Astrocyte (in vitro differentiated cells and primary cell): ENCODE results near the gene NMT2. TPM values are rescaled to one million over a fixed set of nuclear protein-coding genes. Genes with fewer than 3 reads are reported as not detected.

ENCODE experiments used
- DNase-seq: peaks from one replicate; pipeline ENCODE4 v3.0.0-alpha.2; 2010; ENCODE audit warnings: low read depth
- FAIRE-seq: peaks from 2 replicates; lab custom pipeline; 2011; peaks lifted over from hg19 to GRCh38; lab: Jason Lieb, UNC
- H2AFZ ChIP-seq: 2 replicates; pipeline ENCODE4 v1.6.0; 2012; ENCODE audit warnings: low read depth, low read length, inconsistent platforms
- H3K27ac ChIP-seq: 2 replicates; pipeline ENCODE4 v1.5.1; 2011; ENCODE audit warnings: low read depth, low read length, inconsistent platforms
- H3K27me3 ChIP-seq: 2 replicates; pipeline ENCODE4 v1.6.0; 2011; ENCODE audit warnings: low read length, inconsistent platforms; ENCODE audit not compliant: insufficient read depth
- H3K36me3 ChIP-seq: 2 replicates; pipeline ENCODE4 v1.5.1; 2011; ENCODE audit warnings: low read length, inconsistent platforms; ENCODE audit not compliant: insufficient read depth
- H3K4me1 ChIP-seq: 2 replicates; pipeline ENCODE4 v1.5.1; 2011; ENCODE audit warnings: low read length, inconsistent platforms; ENCODE audit not compliant: insufficient read depth
- H3K4me2 ChIP-seq: 2 replicates; pipeline ENCODE4 v1.6.0; 2012; ENCODE audit warnings: low read length, inconsistent platforms
- H3K4me3 ChIP-seq: 2 replicates; pipeline ENCODE4 v1.5.1; 2011; ENCODE audit warnings: low read depth, mild to moderate bottlenecking, low read length, inconsistent platforms; ENCODE audit not compliant: insufficient read depth
- H3K79me2 ChIP-seq: 2 replicates; pipeline ENCODE4 v1.6.0; 2012; ENCODE audit warnings: mild to moderate bottlenecking, low read length, inconsistent platforms; ENCODE audit not compliant: insufficient read depth
- H3K9ac ChIP-seq: 2 replicates; pipeline ENCODE4 v1.6.0; 2012; ENCODE audit warnings: mild to moderate bottlenecking, low read length, inconsistent platforms
- H3K9me3 ChIP-seq: 2 replicates; pipeline ENCODE4 v1.5.1; 2012; ENCODE audit warnings: low read depth, mild to moderate bottlenecking, low read length, inconsistent platforms; ENCODE audit not compliant: insufficient read depth
- H4K20me1 ChIP-seq: 2 replicates; pipeline ENCODE4 v1.6.0; 2012; ENCODE audit warnings: low read length, inconsistent platforms; ENCODE audit not compliant: insufficient read depth
- H3K27ac Mint-ChIP-seq: one replicate; pipeline ENCODE4 v1.8.0; 2021; ENCODE audit warnings: mild to moderate bottlenecking, mixed read lengths; ENCODE audit not compliant: unreplicated experiment
- H3K27me3 Mint-ChIP-seq: one replicate; pipeline ENCODE4 v1.8.0; 2021; ENCODE audit warnings: low read depth, mixed read lengths; ENCODE audit not compliant: unreplicated experiment
- H3K36me3 Mint-ChIP-seq: one replicate; pipeline ENCODE4 v1.8.0; 2021; ENCODE audit warnings: low read depth, mixed read lengths; ENCODE audit not compliant: unreplicated experiment
- H3K4me1 Mint-ChIP-seq: one replicate; pipeline ENCODE4 v1.8.0; 2021; ENCODE audit warnings: low read depth, mixed read lengths; ENCODE audit not compliant: unreplicated experiment
- H3K4me3 Mint-ChIP-seq: one replicate; pipeline ENCODE4 v1.8.0; 2021; ENCODE audit warnings: mild to moderate bottlenecking, moderate library complexity, mixed read lengths; ENCODE audit not compliant: unreplicated experiment
- H3K9me3 Mint-ChIP-seq: one replicate; pipeline ENCODE4 v1.8.0; 2021; ENCODE audit warnings: mild to moderate bottlenecking, mixed read lengths; ENCODE audit not compliant: unreplicated experiment
- EZH2 ChIP-seq: IDR thresholded peaks from 2 replicates; pipeline ENCODE4 v1.6.1; 2012; ENCODE audit warnings: mild to moderate bottlenecking, low read length, inconsistent platforms; ENCODE audit not compliant: insufficient read depth
- total RNA-seq: library from RNA; stranded (reverse); gene quantifications from 2 replicates; pipeline ENCODE4 v1.2.1, GENCODE V29; 2021
- TF ChIP-seq, protein P1 (sequence below): IDR thresholded peaks from 2 replicates; pipeline ENCODE4 v1.5.1; 2011; ENCODE audit warnings: low read depth, mild to moderate bottlenecking, inconsistent platforms, low read length, moderate library complexity; ENCODE audit not compliant: insufficient read depth

NMT2 gene
- total RNA-seq, 1 donor from 2014 or later = 22.1 TPM

DNA sequence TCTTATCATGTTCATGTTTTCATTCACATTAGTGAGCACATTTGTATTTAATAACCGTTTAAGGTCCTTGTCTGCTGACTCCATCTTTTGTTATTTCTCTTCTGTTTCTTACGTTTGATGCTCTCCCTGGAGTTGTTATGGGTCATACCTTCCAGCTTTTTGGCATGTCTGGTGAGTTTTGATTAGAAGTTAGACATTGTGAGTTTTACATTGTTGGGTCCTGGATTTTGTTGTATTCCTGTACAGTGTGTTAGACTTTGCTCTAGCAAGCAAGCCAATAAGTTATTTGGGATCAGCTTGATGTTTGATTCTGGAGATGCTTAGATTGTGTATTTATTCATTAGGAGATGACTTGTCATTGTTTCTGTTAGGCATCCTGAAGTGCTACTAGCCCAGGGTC lies 107.9 kb downstream of the NMT2 start:
- H3K27me3 ChIP-seq = no peaks in the 10 kb centered on the region
- H3K4me1 ChIP-seq = no peaks in the 10 kb centered on the region
- no peaks in the 10 kb centered on the region for H3K9me3 ChIP-seq
- no peak overlapping the region for H2AFZ ChIP-seq
- peaks cover 12% of the 10 kb centered on the region for H3K9me3 Mint-ChIP-seq
- H3K27ac Mint-ChIP-seq = no peak overlapping the region
- DNase-seq (no peak), FAIRE-seq (no peak)
- H3K27me3 Mint-ChIP-seq = peaks cover 2% of the 10 kb centered on the region
- no peak overlapping the region for H3K4me2 ChIP-seq
- H3K36me3 Mint-ChIP-seq = peaks cover 5% of the 10 kb centered on the region
- no peaks in the 10 kb centered on the region for H4K20me1 ChIP-seq
- no peaks in the 10 kb centered on the region for H3K4me1 Mint-ChIP-seq
- no peaks in the 10 kb centered on the region for H3K36me3 ChIP-seq
- no peak overlapping the region for H3K9ac ChIP-seq
- H3K27ac ChIP-seq = no peak overlapping the region
- H3K4me3 Mint-ChIP-seq = no peak overlapping the region
- H3K4me3 ChIP-seq = no peak overlapping the region
- no peaks in the 10 kb centered on the region for H3K79me2 ChIP-seq
- no peak for TF ChIP-seq EZH2
- TF ChIP-seq, protein P1, sequence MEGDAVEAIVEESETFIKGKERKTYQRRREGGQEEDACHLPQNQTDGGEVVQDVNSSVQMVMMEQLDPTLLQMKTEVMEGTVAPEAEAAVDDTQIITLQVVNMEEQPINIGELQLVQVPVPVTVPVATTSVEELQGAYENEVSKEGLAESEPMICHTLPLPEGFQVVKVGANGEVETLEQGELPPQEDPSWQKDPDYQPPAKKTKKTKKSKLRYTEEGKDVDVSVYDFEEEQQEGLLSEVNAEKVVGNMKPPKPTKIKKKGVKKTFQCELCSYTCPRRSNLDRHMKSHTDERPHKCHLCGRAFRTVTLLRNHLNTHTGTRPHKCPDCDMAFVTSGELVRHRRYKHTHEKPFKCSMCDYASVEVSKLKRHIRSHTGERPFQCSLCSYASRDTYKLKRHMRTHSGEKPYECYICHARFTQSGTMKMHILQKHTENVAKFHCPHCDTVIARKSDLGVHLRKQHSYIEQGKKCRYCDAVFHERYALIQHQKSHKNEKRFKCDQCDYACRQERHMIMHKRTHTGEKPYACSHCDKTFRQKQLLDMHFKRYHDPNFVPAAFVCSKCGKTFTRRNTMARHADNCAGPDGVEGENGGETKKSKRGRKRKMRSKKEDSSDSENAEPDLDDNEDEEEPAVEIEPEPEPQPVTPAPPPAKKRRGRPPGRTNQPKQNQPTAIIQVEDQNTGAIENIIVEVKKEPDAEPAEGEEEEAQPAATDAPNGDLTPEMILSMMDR = no peak

DNA sequence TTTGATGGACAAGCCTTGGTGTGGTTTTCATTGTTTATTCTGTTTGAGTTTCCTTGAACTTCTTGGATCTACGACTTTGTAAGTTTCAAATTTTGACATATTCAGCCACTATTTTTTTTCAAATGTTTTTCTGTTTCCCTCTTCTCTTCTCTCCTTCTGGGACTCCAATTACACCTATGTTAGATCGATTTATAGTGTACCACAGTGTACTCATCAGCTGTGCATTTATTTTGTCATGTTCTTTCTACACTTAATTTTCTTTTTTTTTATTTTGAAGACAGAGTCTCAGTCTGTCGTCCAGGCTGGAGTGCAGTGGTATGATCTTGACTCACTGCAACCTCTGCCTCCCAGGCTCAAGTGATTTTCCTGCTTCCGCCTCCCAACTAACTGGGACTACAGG lies 108.6 kb downstream of the NMT2 start:
- no peak for FAIRE-seq
- TF ChIP-seq, protein P1 = no peak
- TF ChIP-seq EZH2 = no peak
- H2AFZ ChIP-seq = no peak overlapping the region
- Mint-ChIP-seq H3K9me3 (peaks cover 6% of the 10 kb centered on the region), H3K4me3 (no peak overlapping the region), H3K27me3 (peaks cover 2% of the 10 kb centered on the region), H3K4me1 (no peaks in the 10 kb centered on the region), H3K36me3 (peaks cover 5% of the 10 kb centered on the region), H3K27ac (no peak overlapping the region)
- no peaks in the 10 kb centered on the region for H3K79me2 ChIP-seq
- H3K36me3 ChIP-seq = no peaks in the 10 kb centered on the region
- no peak overlapping the region for H3K27ac ChIP-seq
- H3K4me1 ChIP-seq = no peaks in the 10 kb centered on the region
- H3K4me2 ChIP-seq = no peak overlapping the region
- no peak for DNase-seq
- no peaks in the 10 kb centered on the region for H4K20me1 ChIP-seq
- H3K9me3 ChIP-seq = no peaks in the 10 kb centered on the region
- no peak overlapping the region for H3K4me3 ChIP-seq
- H3K9ac ChIP-seq = no peak overlapping the region
- H3K27me3 ChIP-seq = no peaks in the 10 kb centered on the region

DNA sequence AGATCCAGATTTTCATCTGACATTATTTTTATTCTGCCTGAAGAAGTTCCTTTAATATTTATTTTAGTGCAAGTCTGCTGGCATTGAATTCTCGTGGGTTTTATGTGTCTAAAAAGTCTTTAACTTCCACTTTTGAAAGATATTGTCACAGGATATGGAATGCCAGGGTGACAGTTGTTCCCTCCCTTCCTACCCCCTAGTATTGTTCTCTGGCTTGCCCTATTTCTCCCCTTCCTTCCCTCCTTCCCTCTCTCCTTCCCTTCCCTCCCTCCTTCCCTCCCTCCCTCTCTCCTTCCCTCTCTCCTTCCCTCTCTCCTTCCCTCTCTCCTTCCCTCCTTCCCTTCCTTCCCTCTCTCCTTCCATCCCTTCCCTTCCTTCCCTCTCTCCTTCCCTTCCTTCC lies 109.8 kb downstream of the NMT2 start:
- Histone ChIP-seq H3K4me3 (no peak overlapping the region), H4K20me1 (no peaks in the 10 kb centered on the region), H3K79me2 (no peaks in the 10 kb centered on the region), H3K4me1 (no peaks in the 10 kb centered on the region), H2AFZ (no peak overlapping the region), H3K9ac (no peak overlapping the region), H3K27ac (no peak overlapping the region), H3K27me3 (no peaks in the 10 kb centered on the region), H3K4me2 (no peak overlapping the region), H3K36me3 (no peaks in the 10 kb centered on the region), H3K9me3 (no peaks in the 10 kb centered on the region)
- FAIRE-seq (no peak), DNase-seq (no peak)
- Mint-ChIP-seq H3K27me3 (peaks cover 2% of the 10 kb centered on the region), H3K27ac (no peak overlapping the region), H3K36me3 (peaks cover 5% of the 10 kb centered on the region), H3K4me3 (no peak overlapping the region), H3K9me3 (peaks cover 5% of the 10 kb centered on the region), H3K4me1 (no peaks in the 10 kb centered on the region)
- no peak for TF ChIP-seq EZH2
- TF ChIP-seq, protein P1 = no peak

Other genes with a start within 250 kb of the NMT2 start
- 8.5 and 10.1 TPM in 2 replicates for gene DCLRE1C, start 214.6 kb downstream of the NMT2 start, total RNA-seq
- 0.43 and 0.53 TPM in 2 replicates for gene MEIG1, start 209.3 kb downstream of the NMT2 start, total RNA-seq
- not detected in 2 replicates for gene OLAH, start 124.8 kb downstream of the NMT2 start, total RNA-seq
- gene ACBD7, start 79.9 kb downstream of the NMT2 start, total RNA-seq = 0.36 and 0.79 TPM in 2 replicates
- 17.6 and 17.9 TPM in 2 replicates for gene RPP38, start 71.3 kb downstream of the NMT2 start, total RNA-seq
- 51.9 TPM in 2 replicates for gene FAM171A1, start 202.6 kb upstream of the NMT2 start, total RNA-seq